Right lobe of liver (tissue), 4 donors: ENCODE data around the gene RNF186.

ENCODE experiments used
- POLR2A ChIP-seq: fragments of 450-650 bp; IDR thresholded peaks from one replicate; pipeline ENCODE4 v1.6.1; 2017; ENCODE audit warnings: antibody characterized with exemption, mild to moderate bottlenecking
- TF ChIP-seq, protein P1 (sequence below), 4 donors: fragments of 200-600 bp in 3 of 4; fragments of 450-650 bp in 1 of 4; IDR thresholded peaks; one replicate each; pipeline versions ENCODE4 v1.5.1 to v1.8.0; 2016 to 2022; ENCODE audit warnings: antibody characterized with exemption in 4 of 4, mild to moderate bottlenecking in 2 of 4
- donor health status: DM: no; HTN: no; CAD: no.
- donor health status: DM: no; HTN: no; CAD: no.
- donor health status: DM: no; HTN: yes; CAD: no.

DNA sequence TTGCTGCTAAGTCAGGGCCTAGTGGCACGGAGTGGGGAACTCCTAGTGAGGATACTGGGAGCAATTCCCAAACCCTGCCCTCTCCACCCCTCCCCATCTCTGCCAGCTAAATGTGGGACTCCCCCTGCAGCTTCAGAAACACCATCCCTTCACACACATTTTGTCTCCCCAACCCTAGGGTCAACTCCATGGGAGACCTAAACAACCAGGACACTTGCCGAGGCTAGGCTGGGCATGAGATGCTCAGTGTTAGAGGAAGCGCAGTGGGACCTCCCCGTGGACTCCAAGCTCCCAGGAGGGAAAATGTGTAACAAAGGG lies 1.5 kb downstream of the RNF186 start:
- TF ChIP-seq POLR2A = no peak
- TF ChIP-seq, protein P1, sequence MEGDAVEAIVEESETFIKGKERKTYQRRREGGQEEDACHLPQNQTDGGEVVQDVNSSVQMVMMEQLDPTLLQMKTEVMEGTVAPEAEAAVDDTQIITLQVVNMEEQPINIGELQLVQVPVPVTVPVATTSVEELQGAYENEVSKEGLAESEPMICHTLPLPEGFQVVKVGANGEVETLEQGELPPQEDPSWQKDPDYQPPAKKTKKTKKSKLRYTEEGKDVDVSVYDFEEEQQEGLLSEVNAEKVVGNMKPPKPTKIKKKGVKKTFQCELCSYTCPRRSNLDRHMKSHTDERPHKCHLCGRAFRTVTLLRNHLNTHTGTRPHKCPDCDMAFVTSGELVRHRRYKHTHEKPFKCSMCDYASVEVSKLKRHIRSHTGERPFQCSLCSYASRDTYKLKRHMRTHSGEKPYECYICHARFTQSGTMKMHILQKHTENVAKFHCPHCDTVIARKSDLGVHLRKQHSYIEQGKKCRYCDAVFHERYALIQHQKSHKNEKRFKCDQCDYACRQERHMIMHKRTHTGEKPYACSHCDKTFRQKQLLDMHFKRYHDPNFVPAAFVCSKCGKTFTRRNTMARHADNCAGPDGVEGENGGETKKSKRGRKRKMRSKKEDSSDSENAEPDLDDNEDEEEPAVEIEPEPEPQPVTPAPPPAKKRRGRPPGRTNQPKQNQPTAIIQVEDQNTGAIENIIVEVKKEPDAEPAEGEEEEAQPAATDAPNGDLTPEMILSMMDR (IDR thresholded peaks at IDR 0.05) = no peak
